SK-N-SH (cell line): ENCODE results near the gene CCDC116. TPM values are rescaled to one million over a fixed set of nuclear protein-coding genes. Genes with fewer than 3 reads are reported as not detected.
A peak's percentile ranks its signal among the peaks of the same experiment; 100 is the strongest.

ENCODE experiments used
- CTCF ChIA-PET: fragments of 300-600, 350-600 bp; formaldehyde crosslinking; extraction: SDS; loops from one replicate; lab custom pipeline; 2021; lab: Yijun Ruan, JAX
- POLR2A ChIA-PET: fragments of 350-600 bp; sonication (Branson Sonifier 250); formaldehyde crosslinking; extraction: SDS; loops from one replicate; lab custom pipeline; 2020; ENCODE audit warnings: antibody characterized with exemption, inconsistent platforms; lab: Yijun Ruan, JAX
- DNase-seq: peaks from one replicate; pipeline ENCODE4 v3.0.0; 2012
- H2AFZ ChIP-seq: fragments of 200-600 bp; sonication (generic); 2 replicates; pipeline ENCODE4 v1.8.1; 2016; ENCODE audit warnings: antibody characterized with exemption, mild to moderate bottlenecking, low read depth
- H3F3A ChIP-seq: fragments of 200-600 bp; sonication (generic); replicated peaks from 2 replicates; pipeline ENCODE3; 2016; ENCODE audit warnings: antibody characterized with exemption, mild to moderate bottlenecking; ENCODE audit not compliant: insufficient read depth
- H3K27ac ChIP-seq, 2 experiments: fragments of 200-500 bp in 1 of 2; fragments of 200-600 bp in 1 of 2; sonication (Bioruptor generic) in 1 of 2; sonication (generic), shearing (Covaris generic) in 1 of 2; 2 replicates each; pipeline versions ENCODE4 v1.5.1 to v1.6.1; 2014 to 2016; ENCODE audit warnings: low read depth in 2 of 2, inconsistent platforms in 1 of 2, low read length in 1 of 2, mild to moderate bottlenecking in 1 of 2, mixed read lengths in 1 of 2
- H3K27me3 ChIP-seq: fragments of 200-600 bp; sonication (generic), shearing (Covaris generic); 2 replicates; pipeline ENCODE4 v1.6.1; 2016; ENCODE audit warnings: mixed run types; ENCODE audit not compliant: insufficient read depth
- H3K36me3 ChIP-seq, 2 experiments: fragments of 200-500 bp in 1 of 2; fragments of 200-600 bp in 1 of 2; sonication (Bioruptor generic) in 1 of 2; sonication (generic) in 1 of 2; replicated peaks in 1 of 2; 2 replicates each; pipeline versions ENCODE3 to v1.5.1; 2014 to 2016; ENCODE audit warnings: low read length in 1 of 2, mild to moderate bottlenecking in 1 of 2; ENCODE audit not compliant: insufficient read depth in 2 of 2, control insufficient read depth in 1 of 2
- H3K4me1 ChIP-seq, 2 experiments: fragments of 200-500 bp in 1 of 2; fragments of 200-600 bp in 1 of 2; sonication (Bioruptor generic) in 1 of 2; sonication (generic), shearing (Covaris generic) in 1 of 2; 2 replicates each; pipeline versions ENCODE4 v1.5.1 to v1.6.1; 2014 to 2016; ENCODE audit warnings: low read depth in 1 of 2, low read length in 1 of 2, mixed run types in 1 of 2; ENCODE audit not compliant: insufficient read depth in 2 of 2, control insufficient read depth in 1 of 2
- H3K4me2 ChIP-seq: fragments of 200-600 bp; sonication (generic), shearing (Covaris generic); 2 replicates; pipeline ENCODE4 v1.6.1; 2017; ENCODE audit warnings: mixed run types
- H3K4me3 ChIP-seq, 2 experiments: fragments of 200-500 bp in 1 of 2; fragments of 200-600 bp in 1 of 2; sonication (Bioruptor generic) in 1 of 2; sonication (generic), shearing (Covaris generic) in 1 of 2; 2 replicates each; pipeline versions ENCODE4 v1.5.1 to v1.8.1; 2014 to 2016; ENCODE audit warnings: low read depth in 2 of 2, inconsistent platforms in 1 of 2, low read length in 1 of 2, mild to moderate bottlenecking in 1 of 2, mixed read lengths in 1 of 2, moderate library complexity in 1 of 2
- H3K79me2 ChIP-seq: fragments of 200-600 bp; sonication (generic); 2 replicates; pipeline ENCODE4 v1.8.1; 2017; ENCODE audit warnings: mild to moderate bottlenecking; ENCODE audit not compliant: insufficient read depth
- H3K9ac ChIP-seq: fragments of 200-600 bp; sonication (generic); 2 replicates; pipeline ENCODE4 v1.6.1; 2017; ENCODE audit warnings: mixed run types
- H3K9me2 ChIP-seq: fragments of 200-600 bp; sonication (generic); 2 replicates; pipeline ENCODE4 v1.6.1; 2017; ENCODE audit warnings: mixed run types
- H3K9me3 ChIP-seq: fragments of 200-600 bp; sonication (generic); 2 replicates; pipeline ENCODE4 v1.6.1; 2017; ENCODE audit warnings: mixed run types, mild to moderate bottlenecking, moderate library complexity
- H4K20me1 ChIP-seq: fragments of 200-600 bp; sonication (generic); 2 replicates; pipeline ENCODE4 v1.6.1; 2017; ENCODE audit warnings: mild to moderate bottlenecking, mixed run types; ENCODE audit not compliant: insufficient read depth
- CHD2 ChIP-seq: fragments of 150-350 bp; IDR thresholded peaks from 2 replicates; pipeline ENCODE4 v1.6.1; 2018; ENCODE audit warnings: low read length; ENCODE audit not compliant: partially characterized antibody
- ELF1 ChIP-seq: IDR thresholded peaks from 2 replicates; pipeline ENCODE4 v1.4.0; 2012
- EZH2phosphoT487 ChIP-seq: fragments of 200-600 bp; sonication (generic); IDR thresholded peaks from 2 replicates; pipeline ENCODE4 v1.6.1; 2017; ENCODE audit warnings: low read depth, mixed run types, mild to moderate bottlenecking, antibody characterized with exemption, moderate library complexity, borderline replicate concordance
- FOSL2 ChIP-seq: IDR thresholded peaks from 2 replicates; pipeline ENCODE4 v1.4.0; 2012; ENCODE audit warnings: low read depth, mild to moderate bottlenecking, moderate library complexity, borderline replicate concordance
- FOXJ3 ChIP-seq: sonication (generic); formaldehyde crosslinking; IDR thresholded peaks from 2 replicates; pipeline ENCODE4 v1.5.1; 2020; ENCODE audit warnings: mild to moderate bottlenecking, missing genetic modification reagents
- FOXM1 ChIP-seq: IDR thresholded peaks from 2 replicates; pipeline ENCODE4 v1.4.0; 2012; ENCODE audit warnings: low read depth, mild to moderate bottlenecking
- GABPA ChIP-seq: IDR thresholded peaks from 2 replicates; pipeline ENCODE4 v1.4.0; 2012; ENCODE audit warnings: low read depth, mild to moderate bottlenecking
- JUND ChIP-seq: IDR thresholded peaks from 2 replicates; pipeline ENCODE4 v1.4.0; 2012
- MEF2A ChIP-seq: IDR thresholded peaks from 2 replicates; pipeline ENCODE4 v1.4.0; 2012; ENCODE audit warnings: low read depth, borderline replicate concordance
- NFIC ChIP-seq: IDR thresholded peaks from 2 replicates; pipeline ENCODE4 v1.4.0; 2012; ENCODE audit warnings: borderline replicate concordance
- NRF1 ChIP-seq: IDR thresholded peaks from 2 replicates; pipeline ENCODE4 v1.6.1; 2012; ENCODE audit warnings: low read depth, mild to moderate bottlenecking, low read length
- POLR2AphosphoS5 ChIP-seq: IDR thresholded peaks from 2 replicates; pipeline ENCODE4 v1.6.1; 2012; ENCODE audit warnings: low read depth, low read length
- REST ChIP-seq: IDR thresholded peaks from 2 replicates; pipeline ENCODE4 v1.6.1; 2012; ENCODE audit warnings: mild to moderate bottlenecking, low read depth, low read length, moderate library complexity
- SIN3A ChIP-seq: IDR thresholded peaks from 2 replicates; pipeline ENCODE4 v1.6.1; 2012; ENCODE audit warnings: low read depth, mild to moderate bottlenecking, low read length, moderate library complexity, borderline replicate concordance
- TAF1 ChIP-seq: IDR thresholded peaks from 2 replicates; pipeline ENCODE4 v1.6.1; 2012; ENCODE audit warnings: low read depth, mild to moderate bottlenecking, low read length, moderate library complexity, borderline replicate concordance
- TCF12 ChIP-seq: IDR thresholded peaks from 2 replicates; pipeline ENCODE4 v1.4.0; 2012
- YY1 ChIP-seq: IDR thresholded peaks from 2 replicates; pipeline ENCODE4 v1.4.0; 2012; ENCODE audit warnings: low read depth, mild to moderate bottlenecking
- WGBS: methylation state at CpG from one replicate; pipeline ENCODE4 v1.1.6; 2017; ENCODE audit warnings: low lambda C conversion rate; 5-methylcytosine and 5-hydroxymethylcytosine counted together
- polyA plus RNA-seq, 3 experiments: library from polyadenylated mRNA; depleted of rRNA; stranded (reverse); fragments of >200 nt; gene quantifications; 2 replicates each; pipeline ENCODE4 v1.2.3, GENCODE V29; 2012
- TF ChIP-seq, protein P1 (sequence below): fragments of 200-600 bp; sonication (generic); IDR thresholded peaks from 2 replicates; pipeline ENCODE4 v1.6.1; 2017; ENCODE audit warnings: antibody characterized with exemption, mild to moderate bottlenecking, moderate library complexity
- TF ChIP-seq, protein P2 (sequence below): IDR thresholded peaks from 2 replicates; pipeline ENCODE4; 2012
- TF ChIP-seq, protein P3 (sequence below): IDR thresholded peaks from 2 replicates; pipeline ENCODE4 v1.4.0; 2012; ENCODE audit warnings: low read depth, borderline replicate concordance
- TF ChIP-seq, protein P4 (sequence below): fragments of 150-350 bp; IDR thresholded peaks from 2 replicates; pipeline ENCODE4 v1.6.1; 2016; ENCODE audit warnings: mild to moderate bottlenecking, low read depth, low read length
- TF ChIP-seq, protein P5 (sequence below): IDR thresholded peaks from 2 replicates; pipeline ENCODE4 v1.4.0; 2012; ENCODE audit warnings: low read depth

Gene CCDC116
- polyA plus RNA-seq, 1 of the 3 experiments (the other 2 are of a cell fraction): 0.28 TPM

DNA sequence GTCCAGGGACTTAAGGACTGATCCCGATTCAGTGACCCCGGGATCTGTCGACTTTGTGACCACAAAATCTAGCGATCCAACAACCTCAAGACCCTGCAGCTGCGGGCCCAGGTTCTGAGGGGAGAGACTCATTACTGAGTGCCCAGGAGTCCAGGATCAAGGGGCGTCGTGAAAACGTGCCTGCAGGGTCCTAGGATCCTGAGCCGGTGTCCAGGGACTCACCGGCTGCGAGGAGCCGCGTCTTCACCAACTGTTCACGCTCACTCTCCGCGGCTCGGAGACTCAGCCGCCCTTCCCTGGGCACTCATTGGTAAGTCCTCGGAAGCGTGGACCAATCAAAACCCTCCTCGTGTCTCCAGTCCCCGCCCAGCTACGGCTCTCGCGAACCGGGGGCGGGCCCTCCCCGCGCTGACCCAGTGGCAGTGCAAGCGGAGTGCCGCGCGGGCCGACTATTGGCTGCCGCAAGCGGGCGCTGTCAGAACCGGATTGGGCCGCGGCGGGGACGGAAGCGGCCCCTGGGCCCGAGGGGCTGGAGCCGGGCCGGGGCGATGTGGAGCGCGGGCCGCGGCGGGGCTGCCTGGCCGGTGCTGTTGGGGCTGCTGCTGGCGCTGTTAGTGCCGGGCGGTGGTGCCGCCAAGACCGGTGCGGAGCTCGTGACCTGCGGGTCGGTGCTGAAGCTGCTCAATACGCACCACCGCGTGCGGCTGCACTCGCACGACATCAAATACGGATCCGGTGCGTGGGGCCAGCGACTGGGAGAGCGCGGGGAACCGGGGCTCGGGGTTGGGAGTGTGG is 9.4 kb downstream of the CCDC116 start, which contains the start of gene SDF2L1:
Gene SDF2L1, plus strand, starts transcription at position 514 of the 795 bp plus-strand sequence. Its CDS starts 35 bp downstream, at position 549.
- POLR2A ChIA-PET: interaction anchor here (1.2 to 2.9 kb wide), 7 partner anchors 9 to 94 kb away, joined by 3 to 20 read pairs (median 6); partner anchors contain the start of genes CCDC116, PPIL2, YDJC and YPEL1
- Histone ChIP-seq H3K9me2 (no peaks in the 10 kb centered on the region), H3K27ac (peak within 1 kb of the TSS; percentile 32 to 76; a peak in 3 of 4 replicates)
- TF ChIP-seq FOXJ3 (CRISPR knock-in tag) (no peak), EZH2phosphoT487 (no peak), FOXM1 (no peak), POLR2AphosphoS5 (peak; percentile 34; the same call in 1 of the 2 replicates), FOSL2 (no peak), CHD2 (peak; percentile 94), YY1 (no peak), REST (no peak), TAF1 (no peak), NRF1 (no peak), JUND (no peak), ELF1 (peak; percentile 44; the same call in 1 of the 2 replicates), MEF2A (no peak), TCF12 (no peak), GABPA (peak; percentile 27; the same call in 1 of the 2 replicates), SIN3A (no peak), NFIC (no peak)
- TF ChIP-seq, protein P1, sequence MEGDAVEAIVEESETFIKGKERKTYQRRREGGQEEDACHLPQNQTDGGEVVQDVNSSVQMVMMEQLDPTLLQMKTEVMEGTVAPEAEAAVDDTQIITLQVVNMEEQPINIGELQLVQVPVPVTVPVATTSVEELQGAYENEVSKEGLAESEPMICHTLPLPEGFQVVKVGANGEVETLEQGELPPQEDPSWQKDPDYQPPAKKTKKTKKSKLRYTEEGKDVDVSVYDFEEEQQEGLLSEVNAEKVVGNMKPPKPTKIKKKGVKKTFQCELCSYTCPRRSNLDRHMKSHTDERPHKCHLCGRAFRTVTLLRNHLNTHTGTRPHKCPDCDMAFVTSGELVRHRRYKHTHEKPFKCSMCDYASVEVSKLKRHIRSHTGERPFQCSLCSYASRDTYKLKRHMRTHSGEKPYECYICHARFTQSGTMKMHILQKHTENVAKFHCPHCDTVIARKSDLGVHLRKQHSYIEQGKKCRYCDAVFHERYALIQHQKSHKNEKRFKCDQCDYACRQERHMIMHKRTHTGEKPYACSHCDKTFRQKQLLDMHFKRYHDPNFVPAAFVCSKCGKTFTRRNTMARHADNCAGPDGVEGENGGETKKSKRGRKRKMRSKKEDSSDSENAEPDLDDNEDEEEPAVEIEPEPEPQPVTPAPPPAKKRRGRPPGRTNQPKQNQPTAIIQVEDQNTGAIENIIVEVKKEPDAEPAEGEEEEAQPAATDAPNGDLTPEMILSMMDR: 0 out of 2 replicates have a peak, but pooled peaks have one; percentile 1
- TF ChIP-seq, protein P2, sequence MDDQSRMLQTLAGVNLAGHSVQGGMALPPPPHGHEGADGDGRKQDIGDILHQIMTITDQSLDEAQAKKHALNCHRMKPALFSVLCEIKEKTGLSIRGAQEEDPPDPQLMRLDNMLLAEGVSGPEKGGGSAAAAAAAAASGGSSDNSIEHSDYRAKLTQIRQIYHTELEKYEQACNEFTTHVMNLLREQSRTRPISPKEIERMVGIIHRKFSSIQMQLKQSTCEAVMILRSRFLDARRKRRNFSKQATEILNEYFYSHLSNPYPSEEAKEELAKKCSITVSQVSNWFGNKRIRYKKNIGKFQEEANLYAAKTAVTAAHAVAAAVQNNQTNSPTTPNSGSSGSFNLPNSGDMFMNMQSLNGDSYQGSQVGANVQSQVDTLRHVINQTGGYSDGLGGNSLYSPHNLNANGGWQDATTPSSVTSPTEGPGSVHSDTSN: no peak; the same call in 1 of the 2 replicates
- TF ChIP-seq, protein P3, sequence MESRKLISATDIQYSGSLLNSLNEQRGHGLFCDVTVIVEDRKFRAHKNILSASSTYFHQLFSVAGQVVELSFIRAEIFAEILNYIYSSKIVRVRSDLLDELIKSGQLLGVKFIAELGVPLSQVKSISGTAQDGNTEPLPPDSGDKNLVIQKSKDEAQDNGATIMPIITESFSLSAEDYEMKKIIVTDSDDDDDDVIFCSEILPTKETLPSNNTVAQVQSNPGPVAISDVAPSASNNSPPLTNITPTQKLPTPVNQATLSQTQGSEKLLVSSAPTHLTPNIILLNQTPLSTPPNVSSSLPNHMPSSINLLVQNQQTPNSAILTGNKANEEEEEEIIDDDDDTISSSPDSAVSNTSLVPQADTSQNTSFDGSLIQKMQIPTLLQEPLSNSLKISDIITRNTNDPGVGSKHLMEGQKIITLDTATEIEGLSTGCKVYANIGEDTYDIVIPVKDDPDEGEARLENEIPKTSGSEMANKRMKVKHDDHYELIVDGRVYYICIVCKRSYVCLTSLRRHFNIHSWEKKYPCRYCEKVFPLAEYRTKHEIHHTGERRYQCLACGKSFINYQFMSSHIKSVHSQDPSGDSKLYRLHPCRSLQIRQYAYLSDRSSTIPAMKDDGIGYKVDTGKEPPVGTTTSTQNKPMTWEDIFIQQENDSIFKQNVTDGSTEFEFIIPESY: no peak
- TF ChIP-seq, protein P4, sequence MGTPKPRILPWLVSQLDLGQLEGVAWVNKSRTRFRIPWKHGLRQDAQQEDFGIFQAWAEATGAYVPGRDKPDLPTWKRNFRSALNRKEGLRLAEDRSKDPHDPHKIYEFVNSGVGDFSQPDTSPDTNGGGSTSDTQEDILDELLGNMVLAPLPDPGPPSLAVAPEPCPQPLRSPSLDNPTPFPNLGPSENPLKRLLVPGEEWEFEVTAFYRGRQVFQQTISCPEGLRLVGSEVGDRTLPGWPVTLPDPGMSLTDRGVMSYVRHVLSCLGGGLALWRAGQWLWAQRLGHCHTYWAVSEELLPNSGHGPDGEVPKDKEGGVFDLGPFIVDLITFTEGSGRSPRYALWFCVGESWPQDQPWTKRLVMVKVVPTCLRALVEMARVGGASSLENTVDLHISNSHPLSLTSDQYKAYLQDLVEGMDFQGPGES: peak; percentile 80
- TF ChIP-seq, protein P5, sequence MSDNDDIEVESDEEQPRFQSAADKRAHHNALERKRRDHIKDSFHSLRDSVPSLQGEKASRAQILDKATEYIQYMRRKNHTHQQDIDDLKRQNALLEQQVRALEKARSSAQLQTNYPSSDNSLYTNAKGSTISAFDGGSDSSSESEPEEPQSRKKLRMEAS: peak; percentile 57; the same call in 1 of the 2 replicates

More for the DNA sequence above, 9.4 kb downstream of the CCDC116 start, which contains the start of gene SDF2L1:
- CTCF ChIA-PET: interaction anchor here (0.6 to 8.3 kb wide), 16 partner anchors 8 to 68 kb away, joined by 3 to 145 read pairs (median 3); partner anchors contain the start of genes CCDC116 and YDJC
- peak; percentile 98 for DNase-seq
- Histone ChIP-seq H3K4me2 (peak within 1 kb of the TSS; percentile 97), H3F3A (peaks cover 18% of the 10 kb centered on the region), H3K27me3 (no peaks in the 10 kb centered on the region), H3K36me3 (peaks cover 0 to 2% of the 10 kb centered on the region in 2 experiments), H4K20me1 (no peaks in the 10 kb centered on the region), H3K79me2 (0 out of 2 replicates have a peak, but pooled peaks cover 3% of the 10 kb centered on the region), H2AFZ (peak within 1 kb of the TSS; percentile 96), H3K9me3 (no peaks in the 10 kb centered on the region), H3K9ac (peak within 1 kb of the TSS; percentile 75), H3K4me3 (peak within 1 kb of the TSS; percentile 70 to 75), H3K4me1 (peaks cover 5 to 21% of the 10 kb centered on the region in 2 experiments; a peak in 2 of 4 replicates)
- 1% methylated on average over 13 of the region's 76 CpGs for WGBS
